Omental fat pad (tissue), 4 donors: ENCODE data around the gene PCBP3. TPM values are rescaled to one million over a fixed set of nuclear protein-coding genes. Genes with fewer than 3 reads are reported as not detected.

Source experiments
- ATAC-seq: fragments of 150-250 bp; one replicate; pipeline ENCODE4 v1.9.1; 2016; ENCODE audit warnings: mild to moderate bottlenecking, moderate library complexity; ENCODE audit not compliant: low FRiP score
- DNase-seq: peaks from one replicate; pipeline ENCODE4 v3.0.0-alpha.2; 2019; ENCODE audit warnings: low spot score
- total RNA-seq, 4 donors: library from RNA; depleted of rRNA; stranded (reverse); fragments of >200 nt; gene quantifications; one replicate each; pipeline ENCODE4 v1.1.0, GENCODE V29; 2016
- TF ChIP-seq, protein P1 (sequence below), 3 donors: fragments of 450-650 bp; IDR thresholded peaks; one replicate each; pipeline ENCODE4 v1.5.1; 2016 to 2017; ENCODE audit warnings: antibody characterized with exemption in 3 of 3, mild to moderate bottlenecking in 3 of 3, moderate library complexity in 2 of 3

PCBP3 gene
- total RNA-seq, 4 donors from 2014 or later, result 1.1 to 26.8 (median 14.8) TPM

DNA sequence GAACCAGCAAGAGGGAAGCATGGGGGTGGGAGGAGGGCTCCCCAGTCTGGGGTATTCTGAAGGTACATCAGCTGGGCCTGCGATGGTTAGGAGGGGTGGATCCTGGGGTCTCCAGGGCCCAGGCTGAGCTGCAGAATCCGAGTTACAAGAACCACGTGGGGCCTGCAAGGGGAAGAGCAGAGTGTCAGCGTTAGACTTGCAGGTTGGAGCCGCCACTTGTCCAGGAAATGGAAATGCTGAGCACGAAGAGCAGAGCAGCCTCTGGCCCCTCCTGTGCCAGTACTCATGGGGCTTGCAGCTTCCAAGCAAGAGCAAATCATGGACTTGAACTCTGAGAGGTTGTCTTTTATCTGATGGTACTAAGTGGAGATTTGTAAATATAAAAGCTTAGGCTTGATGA is 290.6 kb downstream of the PCBP3 start:
- ATAC-seq (no peak), DNase-seq (no peak)
- TF ChIP-seq, protein P1, sequence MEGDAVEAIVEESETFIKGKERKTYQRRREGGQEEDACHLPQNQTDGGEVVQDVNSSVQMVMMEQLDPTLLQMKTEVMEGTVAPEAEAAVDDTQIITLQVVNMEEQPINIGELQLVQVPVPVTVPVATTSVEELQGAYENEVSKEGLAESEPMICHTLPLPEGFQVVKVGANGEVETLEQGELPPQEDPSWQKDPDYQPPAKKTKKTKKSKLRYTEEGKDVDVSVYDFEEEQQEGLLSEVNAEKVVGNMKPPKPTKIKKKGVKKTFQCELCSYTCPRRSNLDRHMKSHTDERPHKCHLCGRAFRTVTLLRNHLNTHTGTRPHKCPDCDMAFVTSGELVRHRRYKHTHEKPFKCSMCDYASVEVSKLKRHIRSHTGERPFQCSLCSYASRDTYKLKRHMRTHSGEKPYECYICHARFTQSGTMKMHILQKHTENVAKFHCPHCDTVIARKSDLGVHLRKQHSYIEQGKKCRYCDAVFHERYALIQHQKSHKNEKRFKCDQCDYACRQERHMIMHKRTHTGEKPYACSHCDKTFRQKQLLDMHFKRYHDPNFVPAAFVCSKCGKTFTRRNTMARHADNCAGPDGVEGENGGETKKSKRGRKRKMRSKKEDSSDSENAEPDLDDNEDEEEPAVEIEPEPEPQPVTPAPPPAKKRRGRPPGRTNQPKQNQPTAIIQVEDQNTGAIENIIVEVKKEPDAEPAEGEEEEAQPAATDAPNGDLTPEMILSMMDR (IDR thresholded peaks at IDR 0.05), result no peak

DNA sequence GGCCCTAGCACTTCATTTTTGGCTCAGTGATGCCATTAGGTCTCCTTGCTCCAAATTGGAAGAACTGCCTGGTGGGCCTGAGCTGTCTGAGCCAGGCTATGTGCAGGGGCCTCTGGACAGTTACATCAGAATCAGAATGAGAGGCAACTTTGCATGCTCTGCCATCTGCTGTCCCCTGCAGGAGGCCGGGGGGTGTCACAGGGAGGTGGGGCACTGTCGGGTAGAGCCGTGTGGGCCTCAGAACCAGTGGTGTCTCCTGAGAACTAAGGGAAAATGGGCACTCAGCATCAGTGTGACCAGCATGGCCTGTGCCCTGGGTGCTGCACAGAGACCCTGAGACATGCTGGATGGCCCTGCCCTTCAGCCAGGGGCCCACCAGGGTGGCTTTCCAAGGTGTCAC is 291.0 kb downstream of the PCBP3 start:
- TF ChIP-seq, protein P1 (IDR thresholded peaks at IDR 0.05), result no peak
- no peak for DNase-seq
- ATAC-seq, result no peak

DNA sequence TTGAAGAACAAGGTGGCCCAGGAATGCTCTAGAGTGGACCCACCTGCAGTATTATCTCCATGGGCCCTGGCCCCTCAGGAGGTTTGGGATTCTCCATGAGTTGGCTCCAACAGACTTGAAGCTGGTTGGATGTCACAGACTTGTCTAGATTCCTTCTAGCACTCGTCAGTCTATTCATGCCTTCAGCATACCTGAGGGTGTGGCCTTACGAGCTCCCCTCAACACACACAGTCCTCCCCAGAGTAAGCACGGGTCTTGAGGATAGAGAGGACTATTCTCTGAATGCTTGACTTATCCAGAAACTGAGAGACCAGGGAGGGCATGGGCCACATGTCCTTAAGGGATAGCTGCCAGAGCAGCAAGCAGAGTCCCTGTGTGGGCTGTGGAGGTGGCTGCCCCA is 292.1 kb downstream of the PCBP3 start:
- ATAC-seq, result no peak
- TF ChIP-seq, protein P1 (IDR thresholded peaks at IDR 0.05), result no peak
- no peak for DNase-seq

DNA sequence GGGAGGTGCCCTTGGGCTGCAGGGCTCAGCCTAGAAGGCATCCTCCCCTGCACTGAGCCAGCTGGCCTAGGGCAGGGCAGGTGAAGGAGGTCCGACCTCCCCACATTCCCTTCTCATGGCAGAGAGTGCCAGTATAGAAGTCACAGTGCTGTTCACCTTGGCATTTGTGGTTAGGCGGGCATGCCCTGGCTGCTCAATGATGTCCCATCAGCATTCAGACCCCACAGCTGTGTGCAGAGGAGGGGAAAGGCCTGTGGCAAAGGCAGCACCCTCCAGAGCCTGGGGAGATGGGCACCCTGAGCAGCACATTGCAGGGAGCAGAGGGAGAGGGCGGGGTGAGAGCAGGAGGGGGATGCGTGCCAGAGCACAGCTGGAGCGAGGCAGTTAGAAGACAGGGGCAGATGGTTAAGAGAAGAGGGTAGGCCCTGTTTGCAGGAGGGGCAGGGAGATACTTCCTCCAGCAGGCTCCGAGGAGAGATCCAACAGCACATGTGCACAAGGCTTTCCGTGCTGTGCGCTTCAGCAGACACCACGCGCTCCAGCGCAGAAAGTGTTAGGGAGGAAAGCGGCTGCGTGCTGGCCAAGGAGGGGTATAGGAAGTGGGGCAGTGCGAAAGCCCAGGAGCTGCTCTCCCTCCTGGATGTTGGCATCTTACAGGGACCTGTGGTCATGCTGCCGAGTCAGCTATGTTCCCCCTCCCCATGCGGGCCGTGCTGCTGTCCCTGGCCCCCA is 294.4 kb downstream of the PCBP3 start:
- TF ChIP-seq, protein P1 (IDR thresholded peaks at IDR 0.05), result no peak
- ATAC-seq (no peak), DNase-seq (no peak)

DNA sequence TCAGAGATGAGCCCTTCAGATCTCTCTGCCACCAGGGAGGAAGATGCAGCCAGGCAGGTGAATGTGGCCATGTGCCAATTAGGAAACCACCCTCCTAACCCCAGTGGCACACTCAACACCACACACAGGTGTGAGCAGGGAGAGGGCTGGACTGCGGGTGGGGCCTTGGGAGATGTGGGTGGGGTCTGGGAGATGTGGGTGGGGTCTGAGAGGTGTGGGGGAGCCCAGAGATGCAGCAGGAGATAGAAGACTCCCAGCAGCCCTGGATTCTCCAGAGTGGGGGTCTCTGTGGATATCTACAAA is 294.9 kb downstream of the PCBP3 start:
- DNase-seq (no peak), ATAC-seq (no peak)
- TF ChIP-seq, protein P1 (IDR thresholded peaks at IDR 0.05), result no peak

DNA sequence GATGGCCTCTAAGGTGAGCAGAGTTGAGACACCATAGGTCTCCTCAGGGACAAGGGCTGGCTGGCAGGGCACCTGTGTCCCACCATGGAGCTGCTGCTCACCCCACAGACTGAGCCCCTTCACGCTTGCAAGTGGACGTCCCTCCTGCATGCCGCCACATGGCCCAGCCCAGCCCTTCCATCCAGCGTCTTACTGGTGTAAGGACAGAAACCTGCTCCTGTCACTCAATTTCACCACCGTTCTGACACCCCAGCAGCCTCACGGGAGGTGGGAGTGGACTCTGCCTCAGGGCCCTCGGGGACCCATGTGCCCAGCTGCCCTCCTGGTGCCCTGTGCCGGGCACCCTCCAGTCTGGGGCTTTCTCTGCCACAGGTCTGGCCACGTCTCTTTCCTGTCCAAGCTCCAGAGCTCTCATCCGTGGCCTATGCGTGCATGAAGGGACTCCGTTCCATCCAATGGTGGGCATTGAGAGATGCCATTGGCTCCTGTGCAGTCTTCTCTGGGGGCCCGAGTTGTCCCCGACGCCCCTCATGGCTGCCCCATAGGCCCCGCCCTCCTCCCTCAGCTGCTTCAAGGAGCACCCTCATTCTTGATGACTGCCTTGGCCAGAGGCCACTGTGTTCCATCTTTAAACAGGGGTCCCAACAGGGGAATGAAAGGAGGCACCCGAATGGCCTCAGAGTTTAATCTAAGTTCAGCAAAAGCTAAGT is 295.4 kb downstream of the PCBP3 start:
- ATAC-seq (no peak), DNase-seq (no peak)
- TF ChIP-seq, protein P1 (IDR thresholded peaks at IDR 0.05), result no peak

DNA sequence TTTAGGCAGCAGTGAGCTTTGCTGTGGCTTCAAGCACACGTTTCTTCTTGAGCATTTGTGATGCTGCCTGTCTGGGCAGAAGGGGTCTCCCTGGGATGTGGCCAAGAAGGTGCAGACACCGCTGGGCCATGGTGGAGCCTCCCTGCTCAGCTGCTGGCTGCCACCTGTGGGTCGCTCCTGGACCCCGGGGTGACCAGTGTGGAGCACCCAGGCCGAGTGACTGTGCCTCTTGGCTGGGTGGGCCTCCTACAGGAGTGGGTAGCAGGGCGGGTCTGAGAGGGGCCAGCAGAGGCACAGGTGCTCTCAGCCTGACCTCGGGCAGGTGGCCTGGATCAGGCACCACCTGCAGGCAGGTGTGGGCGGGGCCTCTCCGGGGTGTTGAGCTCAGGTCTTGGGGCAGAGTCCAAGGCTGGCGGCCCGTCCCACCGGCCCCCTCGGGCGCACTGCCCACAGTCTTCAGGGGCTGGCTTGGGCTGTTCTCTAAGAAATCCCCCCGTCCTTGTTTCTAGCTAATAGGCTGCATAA is 296.1 kb downstream of the PCBP3 start:
- ATAC-seq (no peak), DNase-seq (no peak)
- TF ChIP-seq, protein P1 (IDR thresholded peaks at IDR 0.05), result no peak
